Activated CD8-positive, alpha-beta memory T cell treated with anti-CD3 and anti-CD28 coated beads, Interleukin-2, amount 50 U/mL, for 24 hours (primary cell): Measurements from ENCODE around the gene CDH20.
"Not testable (repeated sequence)": the region's sequence is repeated elsewhere in the genome, so short reads cannot be mapped to it uniquely, and the experiment has no call there.

ENCODE experiments used
- DNase-seq: peaks from one replicate; pipeline ENCODE4 v3.0.0-alpha.2; 2020; ENCODE audit errors: extremely low read depth

Gene CDH20

GRCh38 chr18:61348230-61348629 is 15.0 kb downstream of the CDH20 start:
- DNase-seq: no peak

GRCh38 chr18:61350578-61350977 is 17.3 kb downstream of the CDH20 start:
- no peak for DNase-seq

- no peak for DNase-seq
These were observed 18.8 kb downstream of the CDH20 start for GRCh38 chr18:61352059-61352458.

GRCh38 chr18:61352611-61353010 is 19.4 kb downstream of the CDH20 start:
- no peak for DNase-seq

GRCh38 chr18:61360404-61361383 is 27.5 kb downstream of the CDH20 start:
- no peak for DNase-seq

- no peak for DNase-seq
These were observed 29.3 kb downstream of the CDH20 start for GRCh38 chr18:61362511-61362910.

- no peak for DNase-seq
These were observed 31.7 kb downstream of the CDH20 start for GRCh38 chr18:61364953-61365352.

GRCh38 chr18:61368001-61368400 is 34.8 kb downstream of the CDH20 start:
- no peak for DNase-seq

- DNase-seq: not testable (repeated sequence)
These were observed 36.4 kb downstream of the CDH20 start for GRCh38 chr18:61369671-61370070.

- DNase-seq: no peak
These were observed 37.9 kb downstream of the CDH20 start for GRCh38 chr18:61371111-61371510.

GRCh38 chr18:61379827-61380226 is 46.6 kb downstream of the CDH20 start:
- DNase-seq: no peak

GRCh38 chr18:61388010-61388409 is 54.8 kb downstream of the CDH20 start:
- DNase-seq: no peak

- DNase-seq: no peak
These were observed 61.8 kb downstream of the CDH20 start for GRCh38 chr18:61394983-61395382.

GRCh38 chr18:61397222-61397621 is 64.0 kb downstream of the CDH20 start:
- no peak for DNase-seq

GRCh38 chr18:61398961-61399705 is 65.9 kb downstream of the CDH20 start:
- DNase-seq: no peak

- DNase-seq: no peak
These were observed 66.9 kb downstream of the CDH20 start for GRCh38 chr18:61400016-61400635.

- DNase-seq: no peak
These were observed 67.5 kb downstream of the CDH20 start for GRCh38 chr18:61400716-61401115.

GRCh38 chr18:61402726-61403125 is 69.5 kb downstream of the CDH20 start:
- DNase-seq: no peak

GRCh38 chr18:61413396-61413795 is 80.2 kb downstream of the CDH20 start:
- DNase-seq: no peak

GRCh38 chr18:61414086-61414485 is 80.9 kb downstream of the CDH20 start:
- no peak for DNase-seq

- DNase-seq: no peak
These were observed 86.5 kb downstream of the CDH20 start for GRCh38 chr18:61419763-61420162.

GRCh38 chr18:61420218-61420885 is 87.1 kb downstream of the CDH20 start:
- DNase-seq: no peak
